Measurements from ENCODE around the gene SLC25A13.

The SLC25A13 gene

DNA sequence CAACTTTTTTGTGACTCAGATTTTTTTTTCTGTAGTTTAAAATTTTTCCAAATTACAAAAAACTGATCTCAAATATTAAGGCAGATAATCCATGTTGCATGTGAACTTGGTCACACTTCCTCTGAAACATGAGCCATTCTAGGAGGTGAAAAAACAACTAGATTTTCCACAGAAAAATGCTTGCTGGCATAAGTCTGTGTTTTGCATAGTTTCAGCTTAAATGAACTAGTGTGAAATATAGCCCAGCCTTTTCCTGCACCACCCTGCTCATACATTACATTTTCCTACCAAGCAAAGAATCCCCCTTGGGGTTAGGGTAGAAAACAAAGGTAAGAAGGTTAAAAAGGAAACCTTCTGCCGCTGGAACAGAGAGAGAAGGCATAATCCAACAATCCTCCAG lies 48.2 kb downstream of the SLC25A13 start:
- in situ Hi-C loops (cut with MboI; ENCODE audit: low pct_unique_long_range_greater_than_20kb, low sequenced_read_pairs, unreplicated experiment) = no loop called here
- DNase-seq (ENCODE audit: low spot score) = no peak
- TF ChIP-seq, protein P1, sequence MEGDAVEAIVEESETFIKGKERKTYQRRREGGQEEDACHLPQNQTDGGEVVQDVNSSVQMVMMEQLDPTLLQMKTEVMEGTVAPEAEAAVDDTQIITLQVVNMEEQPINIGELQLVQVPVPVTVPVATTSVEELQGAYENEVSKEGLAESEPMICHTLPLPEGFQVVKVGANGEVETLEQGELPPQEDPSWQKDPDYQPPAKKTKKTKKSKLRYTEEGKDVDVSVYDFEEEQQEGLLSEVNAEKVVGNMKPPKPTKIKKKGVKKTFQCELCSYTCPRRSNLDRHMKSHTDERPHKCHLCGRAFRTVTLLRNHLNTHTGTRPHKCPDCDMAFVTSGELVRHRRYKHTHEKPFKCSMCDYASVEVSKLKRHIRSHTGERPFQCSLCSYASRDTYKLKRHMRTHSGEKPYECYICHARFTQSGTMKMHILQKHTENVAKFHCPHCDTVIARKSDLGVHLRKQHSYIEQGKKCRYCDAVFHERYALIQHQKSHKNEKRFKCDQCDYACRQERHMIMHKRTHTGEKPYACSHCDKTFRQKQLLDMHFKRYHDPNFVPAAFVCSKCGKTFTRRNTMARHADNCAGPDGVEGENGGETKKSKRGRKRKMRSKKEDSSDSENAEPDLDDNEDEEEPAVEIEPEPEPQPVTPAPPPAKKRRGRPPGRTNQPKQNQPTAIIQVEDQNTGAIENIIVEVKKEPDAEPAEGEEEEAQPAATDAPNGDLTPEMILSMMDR (IDR thresholded peaks at IDR 0.05; ENCODE audit: extremely low read depth, insufficient read depth, missing control alignments) = no peak

DNA sequence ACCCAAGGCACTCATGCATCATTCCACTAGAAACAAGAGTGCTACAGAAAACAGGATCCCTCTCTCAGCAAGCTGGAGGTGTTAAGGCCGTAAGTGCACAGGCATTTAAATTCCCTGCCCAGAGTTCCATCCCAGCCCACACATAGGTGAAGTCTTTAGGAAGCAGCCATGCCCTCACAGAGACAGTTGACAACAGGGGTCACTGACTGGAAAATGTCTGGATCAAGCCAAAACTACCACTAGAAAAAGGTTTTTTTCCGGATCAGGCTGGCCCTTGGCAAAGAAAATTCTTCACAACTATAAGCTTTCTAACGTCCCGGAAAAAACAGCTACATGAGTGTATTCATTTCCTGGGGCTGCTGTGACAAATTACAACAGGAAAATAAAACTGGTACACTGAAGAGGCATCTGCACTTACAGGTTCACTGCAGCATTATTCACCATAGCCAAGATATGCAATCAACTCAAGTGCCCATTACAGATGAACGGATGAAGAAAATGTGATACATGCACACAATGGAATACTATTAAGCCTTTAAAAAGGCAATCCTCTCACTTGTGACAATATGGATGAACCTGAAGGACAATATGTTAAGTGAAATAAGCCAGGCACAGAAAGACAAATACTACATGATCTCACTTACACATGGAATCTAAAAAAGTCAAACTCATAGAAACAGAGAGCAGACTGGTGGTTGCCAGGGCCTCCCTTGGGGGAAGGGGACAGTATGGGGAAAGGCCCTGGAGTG lies 52.5 kb downstream of the SLC25A13 start:
- in situ Hi-C loops (cut with MboI; ENCODE audit: low pct_unique_long_range_greater_than_20kb, low sequenced_read_pairs, unreplicated experiment) = no loop called here
- no peak for DNase-seq (ENCODE audit: low spot score)
- TF ChIP-seq, protein P1 (IDR thresholded peaks at IDR 0.05; ENCODE audit: extremely low read depth, insufficient read depth, missing control alignments) = no peak

DNA sequence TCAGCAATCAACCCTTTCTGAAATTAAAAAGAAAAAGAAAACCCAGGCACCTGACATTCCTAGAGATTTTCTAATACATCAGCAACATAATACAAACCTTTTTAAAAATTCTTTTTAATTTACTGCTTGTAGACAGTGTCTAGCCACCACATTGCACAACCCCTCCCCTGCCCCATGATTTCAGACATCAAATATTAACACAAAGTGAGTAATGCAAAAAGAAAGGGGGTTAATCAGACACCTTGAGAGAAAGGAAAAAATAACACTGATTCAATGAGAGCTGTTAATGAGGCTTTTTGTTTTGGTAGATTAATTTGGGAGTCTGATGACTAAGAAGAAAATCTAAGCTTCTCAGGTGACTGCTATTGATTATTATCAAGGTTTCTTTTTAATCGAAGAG lies 55.3 kb downstream of the SLC25A13 start:
- in situ Hi-C loops (cut with MboI; ENCODE audit: low pct_unique_long_range_greater_than_20kb, low sequenced_read_pairs, unreplicated experiment) = no loop called here
- TF ChIP-seq, protein P1 (IDR thresholded peaks at IDR 0.05; ENCODE audit: extremely low read depth, insufficient read depth, missing control alignments) = no peak
- no peak for DNase-seq (ENCODE audit: low spot score)

DNA sequence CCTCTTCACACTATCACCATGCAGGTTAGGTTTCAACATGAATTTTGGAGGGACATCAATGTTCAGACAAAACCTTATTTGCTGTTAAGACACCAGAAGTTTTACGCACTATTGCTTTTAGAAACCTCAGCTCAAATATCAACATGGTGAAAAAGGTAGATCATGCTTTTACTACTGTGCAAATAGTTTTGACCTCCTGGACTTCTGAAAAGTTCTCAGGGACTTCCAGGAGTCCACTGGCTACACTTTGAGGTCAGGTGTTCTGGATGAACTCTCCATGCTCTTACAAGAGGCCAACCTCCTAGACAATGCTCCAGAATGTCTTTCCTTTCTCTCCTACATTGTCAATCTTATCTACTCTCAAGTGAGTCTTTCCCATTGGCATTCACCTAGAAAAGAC lies 55.9 kb downstream of the SLC25A13 start:
- no peak for DNase-seq (ENCODE audit: low spot score)
- in situ Hi-C loops (cut with MboI; ENCODE audit: low pct_unique_long_range_greater_than_20kb, low sequenced_read_pairs, unreplicated experiment) = no loop called here
- TF ChIP-seq, protein P1 (IDR thresholded peaks at IDR 0.05; ENCODE audit: extremely low read depth, insufficient read depth, missing control alignments) = no peak

DNA sequence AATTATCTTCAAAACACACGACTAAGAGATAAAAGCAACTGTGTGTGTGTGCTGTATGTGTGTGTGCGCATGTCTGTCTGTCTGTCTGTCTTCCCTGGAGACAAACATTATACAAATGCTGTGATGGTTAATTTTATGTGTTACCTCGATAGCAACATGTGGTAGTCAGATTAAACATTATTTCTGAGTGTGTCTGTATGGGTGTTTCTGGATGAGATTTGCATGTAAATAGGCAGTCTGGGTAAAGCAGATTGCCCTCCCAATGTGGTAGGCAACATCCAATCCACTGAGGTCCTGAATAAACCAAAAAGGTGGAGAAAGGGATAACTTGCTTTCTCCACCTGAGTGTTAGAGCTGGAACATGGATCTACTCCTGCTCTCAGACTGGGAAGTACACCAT lies 67.9 kb downstream of the SLC25A13 start:
- in situ Hi-C loops (cut with MboI; ENCODE audit: low pct_unique_long_range_greater_than_20kb, low sequenced_read_pairs, unreplicated experiment) = no loop called here
- no peak for DNase-seq (ENCODE audit: low spot score)
- TF ChIP-seq, protein P1 (IDR thresholded peaks at IDR 0.05; ENCODE audit: extremely low read depth, insufficient read depth, missing control alignments) = no peak

DNA sequence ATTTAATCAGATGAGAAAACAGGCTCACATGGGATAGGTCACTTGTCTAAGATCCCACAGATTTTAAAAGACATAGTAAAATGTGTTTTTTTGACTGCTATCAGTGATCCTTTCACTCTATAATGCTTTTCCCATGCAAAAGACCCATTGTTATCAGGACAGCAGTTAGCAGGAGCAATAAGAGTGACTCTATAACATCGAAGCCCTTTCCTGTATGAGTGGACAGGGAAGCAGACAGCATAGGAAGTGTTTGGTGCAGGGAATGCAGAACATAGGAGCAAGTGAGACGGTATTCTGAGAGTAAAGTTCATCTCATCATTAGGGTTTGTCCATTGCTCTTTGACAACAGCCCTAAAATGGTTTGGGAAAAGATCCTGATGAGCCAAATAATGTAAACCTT lies 68.5 kb downstream of the SLC25A13 start:
- in situ Hi-C loops (cut with MboI; ENCODE audit: low pct_unique_long_range_greater_than_20kb, low sequenced_read_pairs, unreplicated experiment) = no loop called here
- DNase-seq (ENCODE audit: low spot score) = no peak
- TF ChIP-seq, protein P1 (IDR thresholded peaks at IDR 0.05; ENCODE audit: extremely low read depth, insufficient read depth, missing control alignments) = no peak
